Sigmoid colon (tissue), 7 donors: ENCODE measurements around the gene MYL7. TPM values are rescaled to one million over a fixed set of nuclear protein-coding genes. Genes with fewer than 3 reads are reported as not detected.

Experiments
- DNase-seq: peaks from one replicate; pipeline ENCODE4 v3.0.0-alpha.2; 2019
- H3K27ac ChIP-seq, 4 donors: fragments of 200-600 bp; sonication (generic); one replicate each; pipeline ENCODE4 v1.5.1; 2016 to 2019; ENCODE audit warnings: mild to moderate bottlenecking in 1 of 4
- H3K27me3 ChIP-seq, 3 donors: fragments of 200-600 bp; sonication (generic); one replicate each; pipeline ENCODE4 v1.5.1; 2019; ENCODE audit warnings: mild to moderate bottlenecking in 1 of 3
- H3K36me3 ChIP-seq, 4 donors: fragments of 200-600 bp; sonication (generic); one replicate each; pipeline ENCODE4 v1.5.1; 2016 to 2019
- H3K4me1 ChIP-seq, 4 donors: fragments of 200-600 bp; sonication (generic); one replicate each; pipeline ENCODE4 v1.5.1; 2017 to 2019
- H3K4me3 ChIP-seq, 4 donors: fragments of 200-600 bp; sonication (generic); one replicate each; pipeline ENCODE4 v1.5.1; 2017 to 2019; ENCODE audit warnings: mild to moderate bottlenecking in 2 of 4, moderate library complexity in 1 of 4
- H3K9me3 ChIP-seq, 4 donors: fragments of 200-600 bp in 3 of 4; sonication (generic) in 3 of 4; one replicate each; pipeline versions ENCODE4 v1.5.1 to v1.6.1; 2013 to 2019
- EP300 ChIP-seq, 4 donors: sonication (generic); formaldehyde crosslinking; IDR thresholded peaks; one replicate each; pipeline ENCODE4 v1.6.1; 2017; ENCODE audit warnings: antibody characterized with exemption in 4 of 4
- POLR2A ChIP-seq, 2 donors: fragments of 450-650 bp; IDR thresholded peaks; one replicate each; pipeline ENCODE4 v1.6.1; 2016; ENCODE audit warnings: antibody characterized with exemption in 2 of 2, mild to moderate bottlenecking in 2 of 2, moderate library complexity in 2 of 2
- POLR2AphosphoS5 ChIP-seq, 4 donors: sonication (generic); formaldehyde crosslinking; IDR thresholded peaks; one replicate each; pipeline ENCODE4 v1.6.1; 2017; ENCODE audit warnings: antibody characterized with exemption in 4 of 4
- WGBS, 2 donors: extraction: QIAGEN DNeasy Blood & Tissue Kit; methylation state at CpG; one replicate each; pipeline ENCODE4 v1.1.7; 2013; 5-methylcytosine and 5-hydroxymethylcytosine counted together
- intact Hi-C: fragments of 100-400 bp; cut with DNase I; formaldehyde crosslinking; loops from one replicate; pipeline ENCODE4 v1.15.1; 2023
- polyA plus RNA-seq, 3 donors: library from polyadenylated mRNA; stranded (reverse); fragments of 200-250 nt; gene quantifications; one replicate each; pipeline ENCODE4 v1.2.3, GENCODE V29; 2013
- total RNA-seq, 4 donors: library from RNA; depleted of rRNA; stranded (reverse); fragments of >200 nt; gene quantifications; one replicate each; pipeline ENCODE4 v1.1.0, GENCODE V29; 2016
- TF ChIP-seq, protein P1 (sequence below), 4 experiments: fragments of 450-650 bp in 3 of 4; fragments of 200-600 bp in 1 of 4; IDR thresholded peaks; one replicate each; pipeline ENCODE4 v1.5.1; 2016 to 2019; ENCODE audit warnings: antibody characterized with exemption in 4 of 4, mild to moderate bottlenecking in 3 of 4, moderate library complexity in 2 of 4
- donor health status: healthy with polysubstance abuse.
- donor health status: Bipolar disorder and iron deficiency.
- donor health status: healthy.

The MYL7 gene, protein sequence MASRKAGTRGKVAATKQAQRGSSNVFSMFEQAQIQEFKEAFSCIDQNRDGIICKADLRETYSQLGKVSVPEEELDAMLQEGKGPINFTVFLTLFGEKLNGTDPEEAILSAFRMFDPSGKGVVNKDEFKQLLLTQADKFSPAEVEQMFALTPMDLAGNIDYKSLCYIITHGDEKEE
- not detected for total RNA-seq
- 1 to 10 TPM in 1 of 3 donors, under 1 TPM in 1, not detected in 1; 0.39 to 7.2 TPM for polyA plus RNA-seq

- TF ChIP-seq POLR2AphosphoS5 (IDR thresholded peaks at IDR 0.05) (no peak), POLR2A (IDR thresholded peaks at IDR 0.05) (no peak), EP300 (IDR thresholded peaks at IDR 0.05) (no peak)
- TF ChIP-seq, protein P1, sequence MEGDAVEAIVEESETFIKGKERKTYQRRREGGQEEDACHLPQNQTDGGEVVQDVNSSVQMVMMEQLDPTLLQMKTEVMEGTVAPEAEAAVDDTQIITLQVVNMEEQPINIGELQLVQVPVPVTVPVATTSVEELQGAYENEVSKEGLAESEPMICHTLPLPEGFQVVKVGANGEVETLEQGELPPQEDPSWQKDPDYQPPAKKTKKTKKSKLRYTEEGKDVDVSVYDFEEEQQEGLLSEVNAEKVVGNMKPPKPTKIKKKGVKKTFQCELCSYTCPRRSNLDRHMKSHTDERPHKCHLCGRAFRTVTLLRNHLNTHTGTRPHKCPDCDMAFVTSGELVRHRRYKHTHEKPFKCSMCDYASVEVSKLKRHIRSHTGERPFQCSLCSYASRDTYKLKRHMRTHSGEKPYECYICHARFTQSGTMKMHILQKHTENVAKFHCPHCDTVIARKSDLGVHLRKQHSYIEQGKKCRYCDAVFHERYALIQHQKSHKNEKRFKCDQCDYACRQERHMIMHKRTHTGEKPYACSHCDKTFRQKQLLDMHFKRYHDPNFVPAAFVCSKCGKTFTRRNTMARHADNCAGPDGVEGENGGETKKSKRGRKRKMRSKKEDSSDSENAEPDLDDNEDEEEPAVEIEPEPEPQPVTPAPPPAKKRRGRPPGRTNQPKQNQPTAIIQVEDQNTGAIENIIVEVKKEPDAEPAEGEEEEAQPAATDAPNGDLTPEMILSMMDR (IDR thresholded peaks at IDR 0.05), result no peak
- no peak within 1 kb of the TSS for H3K4me3 ChIP-seq
- H3K4me1 ChIP-seq, result peaks cover 0 to 14% (median 12%) of the 10 kb centered on the region in 4 donors
- H3K27ac ChIP-seq, result no peak within 1 kb of the TSS
- peaks cover 4 to 21% (median 16%) of the 10 kb centered on the region in 3 donors for H3K27me3 ChIP-seq
- intact Hi-C loops, result no loop called here
- WGBS, 2 donors, result 72 to 85% methylated on average over 6 of the region's 6 CpGs
- no peaks in the 10 kb centered on the region for H3K36me3 ChIP-seq
- DNase-seq, result peak; percentile 65
- H3K9me3 ChIP-seq, result no peaks in the 10 kb centered on the region
These were observed at the start of gene MYL7 for GRCh38 chr7:44141221-44141850. Gene MYL7 (minus strand): TSS chr7:44141332. CDS start chr7:44141305, 27 bp downstream.

DNA sequence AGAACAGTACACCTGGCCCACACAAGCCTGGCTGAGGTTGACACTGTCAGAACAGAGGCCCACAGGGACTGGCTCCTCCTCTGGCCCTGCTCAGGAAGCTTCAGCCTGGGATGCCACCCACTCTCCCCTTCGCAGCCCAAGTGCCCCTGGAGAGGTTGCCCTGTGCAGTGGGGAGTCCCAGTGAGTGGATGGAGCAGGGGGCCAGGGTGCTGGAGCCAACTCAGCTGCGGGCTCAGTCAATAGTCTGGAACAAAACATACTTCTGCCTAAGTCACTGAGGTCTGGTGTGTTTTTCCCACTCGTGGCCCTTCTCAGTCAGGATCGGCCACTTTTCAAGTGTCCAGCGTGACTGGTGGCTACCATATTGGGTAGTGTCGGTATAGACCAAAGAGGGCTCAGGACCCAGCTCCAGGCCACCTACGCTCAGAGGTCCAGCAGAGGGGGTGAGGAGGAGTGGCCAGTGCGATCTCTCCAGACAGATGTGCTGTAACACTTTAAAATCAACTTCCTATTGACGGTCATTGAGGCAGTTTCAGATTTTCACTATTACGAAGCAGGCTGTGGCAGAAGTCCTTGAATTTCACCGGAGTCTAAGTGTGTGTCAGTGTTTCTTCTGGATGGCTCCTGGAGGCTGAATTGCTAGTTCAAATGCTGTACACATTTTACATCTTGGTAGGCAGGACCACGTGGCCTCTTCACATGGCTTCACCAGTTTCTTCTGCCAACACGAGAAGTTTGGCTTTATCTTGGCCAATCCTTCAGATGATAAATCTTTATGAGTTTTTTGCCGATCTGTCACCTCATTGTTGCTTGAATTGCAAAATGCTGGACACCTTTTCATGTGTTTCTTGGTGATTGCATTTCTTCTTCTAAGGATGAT, 49.1 kb upstream of the MYL7 start:
- WGBS, 2 donors, result 80 to 82% methylated on average over 14 of the region's 14 CpGs
- no peaks in the 10 kb centered on the region for H3K9me3 ChIP-seq
- no peaks in the 10 kb centered on the region for H3K36me3 ChIP-seq
- intact Hi-C loops, result no loop called here
- H3K27ac ChIP-seq, result no peak overlapping the region
- TF ChIP-seq, protein P1 (IDR thresholded peaks at IDR 0.05), result no peak
- TF ChIP-seq POLR2AphosphoS5 (IDR thresholded peaks at IDR 0.05), result no peak
- no peaks in the 10 kb centered on the region for H3K4me1 ChIP-seq
- no peak overlapping the region for H3K4me3 ChIP-seq
- peaks cover 0 to 16% (median 5%) of the 10 kb centered on the region in 3 donors for H3K27me3 ChIP-seq
- no peak for DNase-seq

GRCh38 chr7:44189286-44189992, 48.3 kb upstream of the MYL7 start, which contains the start of gene GCK:
Gene GCK (minus strand): TSS chr7:44189439. CDS start chr7:44188953, 486 bp downstream.
- Histone ChIP-seq H3K4me3 (no peak within 1 kb of the TSS), H3K27me3 (peaks cover 0 to 12% (median 5%) of the 10 kb centered on the region in 3 donors), H3K27ac (no peak within 1 kb of the TSS), H3K4me1 (no peaks in the 10 kb centered on the region), H3K36me3 (no peaks in the 10 kb centered on the region), H3K9me3 (no peaks in the 10 kb centered on the region)
- DNase-seq, result no peak
- TF ChIP-seq EP300 (IDR thresholded peaks at IDR 0.05), result no peak
- no peak for TF ChIP-seq POLR2A (IDR thresholded peaks at IDR 0.05)
- TF ChIP-seq POLR2AphosphoS5 (IDR thresholded peaks at IDR 0.05), result no peak
- TF ChIP-seq, protein P1 (IDR thresholded peaks at IDR 0.05), result no peak
- WGBS, 2 donors, result 78 to 80% methylated on average over 11 of the region's 11 CpGs
- intact Hi-C loops, result no loop called here

DNA sequence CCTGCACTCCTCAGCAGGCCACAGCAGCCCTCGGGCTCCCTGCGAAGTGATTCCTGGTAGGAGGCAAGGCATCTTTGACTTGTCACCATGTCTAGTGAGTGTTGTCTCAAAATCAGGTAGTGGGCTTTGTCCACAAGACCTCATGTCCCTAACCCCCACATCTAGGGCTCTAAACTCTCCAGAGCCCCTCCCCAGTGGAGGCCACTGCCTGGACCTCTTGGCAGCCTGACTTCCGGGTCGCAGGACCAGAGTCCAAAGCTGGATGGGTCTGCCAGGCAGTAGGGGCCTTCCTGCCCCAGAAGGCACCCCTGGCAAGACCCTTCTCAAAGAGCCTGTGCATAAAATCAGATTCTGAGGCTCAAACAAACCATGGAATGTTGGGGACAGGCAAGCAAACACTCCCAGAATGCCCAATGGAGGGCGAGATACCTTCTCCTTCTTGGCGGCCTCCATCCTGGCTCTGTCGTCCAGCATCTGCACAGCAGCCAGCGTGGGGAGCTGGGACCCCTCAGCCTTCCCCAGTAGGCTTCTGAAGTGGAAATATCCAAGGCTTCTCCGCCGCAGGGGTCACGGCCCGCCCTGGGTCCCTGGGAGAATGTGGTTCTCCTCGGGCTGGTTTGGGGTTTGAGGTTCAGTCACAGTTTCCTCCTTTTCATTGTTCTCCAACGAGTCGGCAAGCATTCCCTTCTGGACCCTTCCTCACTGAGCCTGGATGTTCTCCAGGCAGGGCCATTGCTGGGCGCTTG, 47.5 kb upstream of the MYL7 start:
- TF ChIP-seq POLR2A (IDR thresholded peaks at IDR 0.05) (no peak), POLR2AphosphoS5 (IDR thresholded peaks at IDR 0.05) (no peak)
- intact Hi-C loops, result no loop called here
- H3K9me3 ChIP-seq, result no peaks in the 10 kb centered on the region
- no peaks in the 10 kb centered on the region for H3K36me3 ChIP-seq
- no peaks in the 10 kb centered on the region for H3K4me1 ChIP-seq
- no peak for DNase-seq
- H3K27ac ChIP-seq, result no peak overlapping the region
- 85% methylated on average over 16 of the region's 16 CpGs for WGBS, 2 donors
- H3K27me3 ChIP-seq, result peaks cover 0 to 9% (median 5%) of the 10 kb centered on the region in 3 donors
- no peak overlapping the region for H3K4me3 ChIP-seq
